ENCODE measurements around the gene DCK.
"Not testable (repeated sequence)": the region's sequence is repeated elsewhere in the genome, so short reads cannot be mapped to it uniquely, and the experiment has no call there.

The DCK gene

DNA sequence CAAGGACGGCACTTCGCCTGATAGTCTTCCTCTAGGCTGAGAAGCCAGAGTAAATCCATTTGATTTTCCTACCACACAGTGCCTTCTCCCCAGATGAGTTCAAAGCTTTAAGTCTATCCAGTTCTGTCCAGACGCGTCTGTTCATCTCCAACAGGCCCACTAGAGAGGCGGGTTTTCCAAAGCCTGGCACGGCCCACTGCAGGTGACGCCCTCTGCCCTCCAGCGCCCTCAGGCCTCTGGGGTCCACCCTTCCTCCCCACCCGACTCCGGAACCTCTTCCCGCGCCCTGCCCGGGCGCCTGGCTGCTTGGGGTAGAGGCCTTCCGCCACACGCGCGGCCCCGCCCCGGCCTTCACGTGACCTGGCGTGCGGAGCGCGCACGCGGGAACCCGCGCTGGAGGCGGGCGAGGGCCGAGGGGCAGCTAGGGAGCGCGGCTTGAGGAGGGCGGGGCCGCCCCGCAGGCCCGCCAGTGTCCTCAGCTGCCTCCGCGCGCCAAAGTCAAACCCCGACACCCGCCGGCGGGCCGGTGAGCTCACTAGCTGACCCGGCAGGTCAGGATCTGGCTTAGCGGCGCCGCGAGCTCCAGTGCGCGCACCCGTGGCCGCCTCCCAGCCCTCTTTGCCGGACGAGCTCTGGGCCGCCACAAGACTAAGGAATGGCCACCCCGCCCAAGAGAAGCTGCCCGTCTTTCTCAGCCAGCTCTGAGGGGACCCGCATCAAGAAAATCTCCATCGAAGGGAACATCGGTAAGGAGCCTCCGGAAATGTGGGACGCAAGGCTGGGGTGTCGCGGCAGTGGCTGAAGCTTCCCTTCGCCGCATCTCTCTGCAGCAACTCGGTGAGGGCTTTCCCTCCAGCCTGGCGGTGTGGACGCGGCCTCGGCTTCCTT, at the start of gene DCK:
DCK (plus strand) TSS at position 469 of the 888 bp plus-strand sequence; CDS start at position 656, 187 bp downstream.
- peak; percentile 97 for DNase-seq (ENCODE audit: low spot score)

- DNase-seq (ENCODE audit: low spot score), result no peak
These were observed 48.4 kb upstream of the DCK start for GRCh38 chr4:70945046-70945445.

DNA sequence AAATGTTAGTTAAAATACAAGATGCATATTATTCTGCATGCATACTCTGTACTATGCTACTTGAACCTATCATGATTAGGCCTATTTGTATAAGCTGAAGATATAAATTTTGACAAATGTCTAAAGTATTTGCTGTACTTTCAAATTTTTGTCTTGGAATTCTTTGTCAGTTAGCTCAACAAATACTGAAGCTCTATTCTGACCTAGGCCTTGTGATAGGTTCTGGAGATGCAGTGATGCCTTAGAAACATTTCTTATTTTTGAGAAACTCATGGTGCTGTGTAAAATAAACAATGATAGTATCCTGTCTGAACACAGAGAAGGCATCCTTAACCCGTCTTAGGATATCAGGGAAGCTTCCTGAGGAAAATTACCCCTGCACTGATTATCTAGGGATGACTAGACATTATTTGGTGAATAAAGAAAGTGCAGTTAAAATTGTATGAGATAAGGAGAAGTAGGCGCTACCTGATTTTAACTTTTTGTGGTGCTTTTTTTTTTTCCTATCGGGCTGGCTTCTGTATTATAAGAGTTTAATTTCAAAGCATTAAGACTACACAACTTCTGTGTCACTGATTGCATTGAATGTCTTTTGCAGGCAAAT, 47.9 kb upstream of the DCK start:
- DNase-seq (ENCODE audit: low spot score), result no peak

DNA sequence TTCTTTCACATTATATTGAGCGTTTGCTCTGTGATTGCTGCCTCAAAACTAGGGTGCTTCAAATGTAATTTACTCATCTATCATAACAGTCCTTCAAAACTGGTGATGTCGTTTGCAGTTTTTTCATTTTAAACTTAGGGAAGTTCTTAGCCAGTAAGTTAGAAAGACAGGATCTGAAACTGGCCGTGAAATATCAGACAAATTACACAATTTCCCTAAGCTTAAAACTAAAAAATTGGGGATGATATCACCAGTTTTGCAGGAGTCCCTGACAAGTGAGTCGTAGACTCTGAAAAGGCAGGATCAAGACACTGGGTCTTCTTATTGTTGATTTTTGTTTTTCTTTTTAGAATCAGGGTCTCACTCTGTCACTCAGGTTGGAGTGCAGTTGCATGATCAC, 46.5 kb upstream of the DCK start:
- DNase-seq (ENCODE audit: low spot score), result no peak

DNA sequence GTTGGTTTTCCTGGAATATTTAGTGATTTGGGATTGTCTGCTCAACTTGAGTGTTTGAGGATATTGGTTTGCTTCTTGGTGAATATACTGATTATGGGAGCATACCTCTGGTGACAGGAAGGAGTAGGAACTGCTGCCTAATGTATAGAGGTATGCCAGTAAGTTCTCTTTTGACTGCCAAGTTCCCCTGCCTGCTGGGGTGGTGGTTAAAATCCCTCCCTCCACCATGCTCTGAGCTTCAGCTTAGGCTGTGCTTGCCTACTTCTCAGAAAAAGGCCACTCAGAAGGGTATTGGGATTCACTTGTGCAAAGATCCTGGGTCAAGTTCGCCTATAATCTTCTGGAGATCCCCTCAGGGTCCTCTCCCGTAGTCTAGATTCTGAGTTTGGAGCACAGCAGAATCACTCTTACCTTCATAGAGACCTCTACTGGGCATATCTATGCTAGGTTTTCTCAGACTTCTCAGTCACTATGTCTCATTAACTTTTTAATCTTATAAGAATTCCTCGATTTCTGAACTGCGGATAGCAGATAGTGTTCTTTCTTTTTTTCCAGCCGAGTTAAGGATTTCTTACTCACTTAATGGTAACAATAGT, 44.7 kb upstream of the DCK start:
- DNase-seq (ENCODE audit: low spot score), result no peak

DNA sequence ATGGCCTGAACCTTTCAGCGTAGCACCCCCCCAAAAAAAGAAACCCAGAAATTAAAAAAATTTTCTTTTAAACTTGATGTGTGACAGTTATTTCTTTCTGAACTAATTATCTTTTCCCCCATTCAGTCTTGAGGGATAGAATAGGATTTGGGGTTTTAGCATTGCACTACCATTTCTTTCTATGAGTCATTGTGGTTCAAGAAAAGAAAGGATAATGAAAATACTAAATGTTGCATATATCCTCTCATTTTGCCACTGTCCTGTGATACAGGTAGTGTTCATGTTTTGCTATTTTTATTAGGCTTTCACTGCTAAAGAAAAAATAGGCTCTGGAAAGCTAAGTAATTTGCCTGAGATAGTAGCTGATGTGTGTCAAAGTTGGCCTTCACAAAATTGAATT, 39.4 kb upstream of the DCK start:
- no peak for DNase-seq (ENCODE audit: low spot score)

GRCh38 chr4:70956549-70957210, 36.8 kb upstream of the DCK start:
- DNase-seq (ENCODE audit: low spot score), result no peak

DNA sequence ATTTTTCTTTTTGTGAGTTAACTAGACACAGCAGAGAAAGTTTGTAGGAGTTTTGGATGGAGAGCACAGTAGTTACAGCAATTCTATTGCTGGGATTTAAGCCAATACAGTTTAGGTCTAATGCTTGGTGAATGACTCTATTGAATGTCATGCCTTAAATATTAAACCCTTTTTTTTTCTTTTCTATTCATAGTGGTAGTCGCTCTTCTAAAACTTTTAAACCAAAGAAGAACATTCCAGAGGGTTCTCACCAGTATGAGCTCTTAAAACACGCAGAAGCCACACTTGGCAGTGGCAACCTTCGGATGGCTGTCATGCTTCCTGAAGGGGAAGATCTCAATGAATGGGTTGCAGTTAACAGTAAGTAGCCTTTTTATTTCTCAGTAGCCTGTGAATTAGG, 34.8 kb upstream of the DCK start:
- DNase-seq (ENCODE audit: low spot score), result no peak

DNA sequence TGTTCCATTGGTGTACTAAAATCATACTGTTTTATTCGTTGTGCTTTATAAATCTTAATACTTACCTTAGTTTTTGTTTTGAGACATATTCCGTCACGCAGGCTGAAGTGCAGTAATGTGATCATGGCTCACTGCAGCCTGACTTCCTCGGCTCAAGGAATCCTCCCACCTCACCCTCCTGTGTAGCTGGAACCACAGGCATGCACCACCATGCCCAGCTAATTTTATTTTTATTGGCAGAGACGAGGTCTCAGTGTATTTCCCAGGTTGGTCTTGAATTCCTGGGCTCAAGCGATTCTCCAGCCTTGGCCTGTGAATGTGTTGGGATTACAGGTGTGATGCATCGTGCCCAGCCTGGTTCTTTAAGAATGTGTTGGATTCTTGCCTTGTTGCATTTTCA, 24.4 kb upstream of the DCK start:
- no peak for DNase-seq (ENCODE audit: low spot score)

DNA sequence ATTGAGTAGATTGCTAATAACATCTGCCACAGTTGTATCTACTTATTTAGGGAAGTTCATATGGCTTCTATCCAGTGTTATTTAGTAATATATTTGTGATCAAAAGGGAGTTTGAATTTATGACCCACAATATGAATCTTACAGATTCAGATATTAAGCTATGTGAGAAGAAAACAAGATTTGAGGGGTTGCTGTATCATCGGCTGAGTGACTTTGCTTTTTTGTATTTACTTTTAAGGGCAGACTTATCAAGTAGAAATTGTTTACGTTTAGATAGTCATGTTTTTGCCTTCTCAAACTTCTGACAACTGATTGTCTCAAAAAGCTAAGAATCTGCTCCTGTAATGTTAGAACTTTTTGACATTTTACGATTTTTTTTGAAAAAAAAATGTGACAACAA, 17.2 kb upstream of the DCK start:
- DNase-seq (ENCODE audit: low spot score), result no peak

GRCh38 chr4:70979445-70980008, 13.9 kb upstream of the DCK start:
- DNase-seq (ENCODE audit: low spot score), result no peak

DNA sequence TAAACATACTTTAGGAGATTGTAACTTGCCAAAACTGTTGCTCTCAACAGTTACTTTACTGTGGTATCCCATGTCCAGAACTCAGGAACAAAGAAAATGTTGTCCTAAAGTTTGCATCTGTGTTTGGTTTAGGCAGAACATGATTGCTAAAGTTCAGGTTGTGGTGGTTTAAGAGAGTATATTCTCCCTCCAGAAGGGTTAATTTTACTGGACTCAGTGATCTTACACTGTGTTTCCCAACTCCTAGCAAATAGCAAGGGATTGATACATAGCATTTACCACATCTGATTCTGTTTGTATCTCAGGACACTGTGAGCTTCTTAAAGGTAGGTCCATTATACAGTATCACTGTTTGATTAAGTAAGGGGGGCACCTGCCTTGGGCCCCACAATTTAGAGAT, 13.3 kb upstream of the DCK start:
- DNase-seq (ENCODE audit: low spot score), result no peak

DNA sequence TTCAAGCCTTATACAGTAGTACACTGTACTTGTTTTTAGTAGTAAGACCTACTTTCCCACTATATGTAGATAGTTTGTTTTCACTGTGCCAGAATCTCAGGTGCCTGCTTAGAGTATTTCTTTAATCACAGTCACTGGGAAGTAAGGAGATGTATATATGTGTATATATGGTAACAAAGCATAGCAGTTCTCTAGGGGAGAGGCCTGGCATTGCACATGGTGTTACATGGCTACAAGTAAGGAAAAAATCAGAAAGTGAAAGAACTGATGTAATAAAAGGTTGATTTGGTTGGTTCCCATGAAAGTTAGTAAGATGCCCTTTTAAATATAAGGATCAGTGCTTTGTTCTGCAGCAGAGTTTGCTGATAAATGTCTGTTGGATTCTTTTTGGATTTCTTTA, 9.3 kb upstream of the DCK start:
- no peak for DNase-seq (ENCODE audit: low spot score)

DNA sequence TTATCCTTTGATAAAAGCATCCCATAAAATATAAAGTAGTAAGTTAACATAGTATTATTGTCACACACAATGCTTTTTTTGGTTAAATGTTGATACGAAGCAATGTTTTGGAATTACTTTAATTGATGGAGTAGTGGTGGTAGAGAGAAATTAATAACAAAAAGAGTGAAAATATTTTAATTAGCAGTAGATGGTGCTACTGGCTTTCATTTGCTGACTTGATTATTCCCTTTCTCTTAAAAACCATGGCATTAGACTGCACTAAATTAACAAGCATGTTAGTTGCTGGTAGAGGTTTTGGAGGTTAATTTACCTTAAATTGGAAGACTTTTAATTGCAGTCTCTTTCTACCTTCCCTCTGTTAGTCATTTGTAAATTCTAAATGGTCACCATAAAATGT, 8.9 kb upstream of the DCK start:
- DNase-seq (ENCODE audit: low spot score), result no peak

- DNase-seq (ENCODE audit: low spot score), result no peak
These were observed 1.9 kb upstream of the DCK start for GRCh38 chr4:70991596-70991995.

DNA sequence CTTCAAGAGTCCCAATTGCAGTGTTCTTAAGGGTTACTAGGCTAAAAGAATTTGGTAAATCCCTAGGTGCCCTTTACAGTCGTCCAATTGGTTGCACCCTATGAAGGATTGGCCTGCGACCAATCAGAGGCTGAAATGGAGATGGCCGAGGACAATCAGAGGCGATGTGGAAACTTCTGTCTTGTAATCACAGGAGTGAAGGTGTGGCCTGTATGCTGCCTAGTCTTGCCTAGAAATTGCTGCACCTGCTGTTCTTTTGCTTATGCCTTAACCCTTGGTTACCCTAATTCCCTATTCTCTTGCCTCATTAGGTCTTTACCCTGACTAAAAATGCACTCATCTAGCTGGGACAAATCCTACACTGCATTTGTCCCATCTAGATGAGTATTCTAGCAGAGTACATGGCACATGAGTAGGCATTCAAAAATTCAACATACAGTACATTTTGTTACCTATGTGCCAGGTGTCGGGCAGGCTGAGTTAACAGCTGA, 1.0 kb upstream of the DCK start:
- no peak for DNase-seq (ENCODE audit: low spot score)

DNA sequence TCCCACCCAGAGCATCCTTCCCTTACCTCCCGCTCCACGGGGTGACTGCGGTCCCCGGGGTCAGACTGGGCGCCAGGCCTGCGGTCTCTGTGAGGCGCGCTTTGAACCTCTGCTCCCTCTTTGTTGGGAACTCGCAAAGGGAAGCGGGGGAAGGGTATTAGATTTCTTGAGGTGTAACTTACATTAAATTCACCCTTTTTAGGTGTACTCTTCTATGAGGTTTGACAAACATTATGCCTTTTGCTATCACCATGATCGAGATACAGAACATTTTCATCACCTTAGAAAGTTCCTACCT, 569 bp downstream of the DCK start:
- no peak for DNase-seq (ENCODE audit: low spot score)

GRCh38 chr4:70994387-70995099, 1.1 kb downstream of the DCK start:
- no peak for DNase-seq (ENCODE audit: low spot score)

- DNase-seq (ENCODE audit: low spot score), result no peak
These were observed 2.5 kb downstream of the DCK start for GRCh38 chr4:70996018-70996360.

DNA sequence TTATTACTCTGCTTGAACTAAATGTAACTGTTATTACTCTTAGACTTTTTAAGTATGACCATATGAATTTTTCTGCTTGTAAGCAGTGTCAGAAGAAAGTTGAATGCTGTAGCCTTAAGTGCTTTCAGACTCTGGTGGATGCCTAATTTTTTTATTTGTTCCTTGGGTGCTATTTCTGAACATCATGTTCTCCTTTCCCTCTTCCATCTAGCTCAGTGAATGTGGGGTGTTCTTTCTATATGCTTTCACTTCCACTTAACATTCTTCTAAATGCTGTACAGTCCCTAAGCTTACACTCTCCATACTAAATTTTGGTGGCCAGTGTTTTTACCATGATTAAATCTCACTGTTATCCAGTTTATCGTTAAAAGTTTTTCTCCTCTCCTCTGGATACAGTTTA, 3.6 kb downstream of the DCK start:
- no peak for DNase-seq (ENCODE audit: low spot score)

DNA sequence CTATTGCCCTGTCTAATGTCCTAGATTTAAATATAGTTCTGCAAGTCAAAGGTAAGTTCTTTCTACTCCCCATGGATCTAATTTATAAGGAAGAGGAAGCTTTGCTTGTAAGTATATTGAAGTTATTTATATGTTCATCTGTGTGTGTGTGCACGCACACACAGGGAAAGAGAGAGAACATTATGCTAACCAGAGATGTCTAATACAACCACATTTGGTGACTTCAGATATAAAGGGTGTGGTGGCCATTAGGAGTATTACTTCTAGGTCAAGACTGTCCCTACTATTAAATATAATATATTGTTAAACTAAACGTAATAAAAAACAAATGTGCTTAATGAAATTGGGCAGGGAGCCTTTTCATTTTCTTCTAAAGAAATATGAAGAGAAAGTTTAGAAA, 4.1 kb downstream of the DCK start:
- DNase-seq (ENCODE audit: low spot score), result no peak

- not testable (repeated sequence) for DNase-seq (ENCODE audit: low spot score)
These were observed 6.2 kb downstream of the DCK start for GRCh38 chr4:70999639-71000038.

All from iPS-NIHi11 (cell line).